ENCODE data around the gene ZNF579.

GRCh38 chr19:55605637-55606470 lies 25.2 kb upstream of the ZNF579 start, which contains the start of gene ZNF865:
- peak in 1 of 3 donors; percentile 28 for TF ChIP-seq CTCF (IDR thresholded peaks at IDR 0.05)
- TF ChIP-seq POLR2A (IDR thresholded peaks at IDR 0.05), result no peak
